HepG2 (cell line): ENCODE data around the gene FBXL12. TPM values are rescaled to one million over a fixed set of nuclear protein-coding genes. Genes with fewer than 3 reads are reported as not detected.

Source experiments
- AGO1 ChIP-seq: fragments of 200-400 bp; formaldehyde crosslinking; IDR thresholded peaks from 2 replicates; pipeline ENCODE4 v1.6.1; 2017; ENCODE audit warnings: mild to moderate bottlenecking, low read depth, low read length, moderate library complexity; ENCODE audit not compliant: poor library complexity, severe bottlenecking
- ETV6 ChIP-seq: sonication (generic); formaldehyde crosslinking; conservative IDR thresholded peaks from 2 replicates; pipeline ENCODE4 v1.4.0; 2020; ENCODE audit warnings: missing genetic modification reagents
- GATAD1 ChIP-seq: IDR thresholded peaks from 2 replicates; pipeline ENCODE4 v1.6.1; 2016; ENCODE audit warnings: missing genetic modification reagents, missing compliant biosample characterization
- GTF2F1 ChIP-seq: fragments of 150-350 bp; IDR thresholded peaks from 2 replicates; pipeline ENCODE4 v1.6.1; 2014; ENCODE audit warnings: low read length
- JARID2 ChIP-seq: sonication (generic); formaldehyde crosslinking; IDR thresholded peaks from 2 replicates; pipeline ENCODE4 v1.8.1; 2023; ENCODE audit warnings: missing genetic modification reagents, inconsistent platforms; ENCODE audit not compliant: insufficient replicate concordance
- MAF1 ChIP-seq: sonication (generic); formaldehyde crosslinking; IDR thresholded peaks from 2 replicates; pipeline ENCODE4 v1.5.0; 2020; ENCODE audit warnings: missing genetic modification reagents, borderline replicate concordance
- MED8 ChIP-seq: sonication (generic); formaldehyde crosslinking; IDR thresholded peaks from 2 replicates; pipeline ENCODE4 v1.8.1; 2023; ENCODE audit warnings: mild to moderate bottlenecking, missing genetic modification reagents; ENCODE audit not compliant: insufficient replicate concordance
- NR2C2 ChIP-seq: sonication (generic); formaldehyde crosslinking; IDR thresholded peaks from 2 replicates; pipeline ENCODE4 v1.4.0; 2020; ENCODE audit warnings: missing genetic modification reagents, mild to moderate bottlenecking, moderate library complexity, borderline replicate concordance
- PTBP1 ChIP-seq: fragments of 200-400 bp; formaldehyde crosslinking; IDR thresholded peaks from 2 replicates; pipeline ENCODE4 v1.6.1; 2018; ENCODE audit warnings: low read length, low read depth; ENCODE audit not compliant: poor library complexity, severe bottlenecking
- RFX3 ChIP-seq: IDR thresholded peaks from 2 replicates; pipeline ENCODE4 v1.6.1; 2016; ENCODE audit warnings: missing biosample characterization, missing genetic modification reagents
- RFXANK ChIP-seq: IDR thresholded peaks from 2 replicates; pipeline ENCODE4 v1.6.1; 2016
- SIN3A ChIP-seq: IDR thresholded peaks from 2 replicates; pipeline ENCODE4 v1.6.1; 2011; ENCODE audit warnings: low read depth, mild to moderate bottlenecking, control low read depth, low read length, borderline replicate concordance
- TFE3 ChIP-seq: IDR thresholded peaks from 2 replicates; pipeline ENCODE4 v1.6.1; 2016
- THYN1 ChIP-seq: sonication (generic); formaldehyde crosslinking; IDR thresholded peaks from 2 replicates; pipeline ENCODE4 v1.8.1; 2023; ENCODE audit warnings: low read depth, mild to moderate bottlenecking, moderate library complexity, missing genetic modification reagents, borderline replicate concordance
- TRAFD1 ChIP-seq: sonication (generic); formaldehyde crosslinking; IDR thresholded peaks from 2 replicates; pipeline ENCODE4 v1.5.1; 2020; ENCODE audit warnings: missing genetic modification reagents, mild to moderate bottlenecking, borderline replicate concordance
- ZBTB38 ChIP-seq: sonication (generic); formaldehyde crosslinking; IDR thresholded peaks from 2 replicates; pipeline ENCODE4 v1.5.1; 2020; ENCODE audit warnings: mild to moderate bottlenecking, missing genetic modification reagents
- ZBTB7B ChIP-seq: sonication (generic); formaldehyde crosslinking; IDR thresholded peaks from 2 replicates; pipeline ENCODE4 v1.4.0; 2020; ENCODE audit warnings: missing genetic modification reagents
- ZC3H4 ChIP-seq: sonication (generic); formaldehyde crosslinking; IDR thresholded peaks from 2 replicates; pipeline ENCODE4 v1.4.0; 2020; ENCODE audit warnings: missing genetic modification reagents, borderline replicate concordance
- ZKSCAN8 ChIP-seq: IDR thresholded peaks from 2 replicates; pipeline ENCODE4 v1.6.1; 2016; ENCODE audit warnings: borderline replicate concordance, missing genetic modification reagents, missing compliant biosample characterization
- ZNF331 ChIP-seq: sonication (generic); formaldehyde crosslinking; IDR thresholded peaks from 2 replicates; pipeline ENCODE4 v1.4.0; 2020; ENCODE audit warnings: missing genetic modification reagents
- ZNF430 ChIP-seq: sonication (generic); formaldehyde crosslinking; IDR thresholded peaks from 2 replicates; pipeline ENCODE4 v1.9.0; 2021; ENCODE audit warnings: mild to moderate bottlenecking, missing genetic modification reagents
- ZNF44 ChIP-seq: sonication (generic); formaldehyde crosslinking; IDR thresholded peaks from 2 replicates; pipeline ENCODE4 v1.5.1; 2020; ENCODE audit warnings: mild to moderate bottlenecking, missing genetic modification reagents
- ZNF501 ChIP-seq: sonication (generic); formaldehyde crosslinking; IDR thresholded peaks from 2 replicates; pipeline ENCODE4 v1.5.1; 2020; ENCODE audit warnings: mild to moderate bottlenecking, moderate library complexity, missing genetic modification reagents
- ZNF510 ChIP-seq: sonication (generic); formaldehyde crosslinking; IDR thresholded peaks from 2 replicates; pipeline ENCODE4 v1.4.0; 2020; ENCODE audit warnings: low read depth, mild to moderate bottlenecking, missing genetic modification reagents
- ZNF512 ChIP-seq: sonication (generic); formaldehyde crosslinking; IDR thresholded peaks from 2 replicates; pipeline ENCODE4 v1.4.0; 2020; ENCODE audit warnings: mild to moderate bottlenecking, missing genetic modification reagents
- ZNF747 ChIP-seq: sonication (generic); formaldehyde crosslinking; IDR thresholded peaks from 2 replicates; pipeline ENCODE4 v1.8.1; 2023; ENCODE audit warnings: missing genetic modification reagents, mild to moderate bottlenecking, borderline replicate concordance
- polyA plus RNA-seq, 8 experiments: library from polyadenylated mRNA; depleted of rRNA in 3 of 8; stranded (reverse) in 7 of 8; unstranded in 1 of 8; fragments of >200 nt; fragmentation: Illumina TruSeq in 4 of 8; extraction: Trizol in 4 of 8; gene quantifications; 2 replicates each; pipeline versions ENCODE4 v1.2.1 to v1.2.3, GENCODE V29; 2011 to 2016; ENCODE audit warnings: low read depth in 4 of 8, missing spikeins in 1 of 8, mixed read lengths in 1 of 8; ENCODE audit not compliant: insufficient read depth in 1 of 8
- total RNA-seq, 5 experiments: library from RNA; depleted of rRNA; stranded (reverse); fragments of >200 nt; fragmentation: Illumina TruSeq; extraction: Trizol; gene quantifications; 2 replicates each; pipeline ENCODE4 v1.2.3, GENCODE V29; 2016; ENCODE audit warnings: low read depth in 1 of 5

The FBXL12 gene
- total and polyA plus RNA-seq, 2 of the 13 experiments (the other 11 are each of a cell fraction or from before 2014, with no cell fraction given), result 20.4 to 23.1 TPM

GRCh38 chr19:9818734-9819595 is at the start of gene FBXL12 (continued):
- TF ChIP-seq TRAFD1 (CRISPR knock-in tag), result no peak
- peak; percentile 39 for TF ChIP-seq PTBP1
- TF ChIP-seq TFE3 (CRISPR knock-in tag), result no peak
- TF ChIP-seq ZNF501 (CRISPR knock-in tag), result peak; percentile 92
- no peak for TF ChIP-seq ZNF512 (CRISPR knock-in tag)
- TF ChIP-seq ZNF44 (CRISPR knock-in tag), result no peak
- no peak for TF ChIP-seq RFX3
- no peak; the same call in 1 of the 2 replicates for TF ChIP-seq ZNF331 (CRISPR knock-in tag)
- TF ChIP-seq ZC3H4 (CRISPR knock-in tag), result no peak
- TF ChIP-seq MED8 (CRISPR knock-in tag), result peak; percentile 85
- peak; percentile 62; the same call in 1 of the 2 replicates for TF ChIP-seq ZBTB38
- TF ChIP-seq ZKSCAN8, result no peak
- TF ChIP-seq ETV6 (CRISPR knock-in tag), result 0 out of 2 replicates have a peak, but pooled peaks have one; percentile 9
- no peak for TF ChIP-seq GTF2F1
- TF ChIP-seq GATAD1, result peak; percentile 99
- TF ChIP-seq SIN3A, result peak; percentile 23; the same call in 1 of the 2 replicates
- TF ChIP-seq RFXANK, result peak; percentile 78; the same call in 1 of the 2 replicates
- no peak for TF ChIP-seq THYN1 (CRISPR knock-in tag)
- no peak for TF ChIP-seq ZNF430
- TF ChIP-seq ZNF510, result peak; percentile 56; the same call in 1 of the 2 replicates
- TF ChIP-seq ZBTB7B (CRISPR knock-in tag), result peak; percentile 90
- 0 out of 2 replicates have a peak, but pooled peaks have one; percentile 10 for TF ChIP-seq MAF1
- no peak for TF ChIP-seq JARID2 (CRISPR knock-in tag)
- peak; percentile 55 for TF ChIP-seq AGO1
- TF ChIP-seq ZNF747, result peak; percentile 66; the same call in 1 of the 2 replicates
- peak; percentile 96 for TF ChIP-seq NR2C2
